H9 (cell line): Measurements from ENCODE around the gene MBNL1. TPM values are rescaled to one million over a fixed set of nuclear protein-coding genes. Genes with fewer than 3 reads are reported as not detected.
A peak's percentile ranks its signal among the peaks of the same experiment; 100 is the strongest.

Experiments
- DNase-seq: peaks from one replicate; pipeline ENCODE4 v3.0.0-alpha.2; 2017
- H2AFZ ChIP-seq: one replicate; pipeline ENCODE4 v1.6.1; 2013; ENCODE audit warnings: mild to moderate bottlenecking, low read length, control low read depth, moderate library complexity
- H2AK5ac ChIP-seq: 2 replicates; pipeline ENCODE4 v1.6.1; 2013; ENCODE audit warnings: low read length, control low read depth, mixed read lengths; ENCODE audit not compliant: insufficient read length
- H2BK120ac ChIP-seq: one replicate; pipeline ENCODE4 v1.6.1; 2013; ENCODE audit warnings: low read depth, mild to moderate bottlenecking, low read length, control low read depth, inconsistent platforms; ENCODE audit not compliant: poor library complexity, severe bottlenecking
- H2BK12ac ChIP-seq: 2 replicates; pipeline ENCODE4 v1.6.1; 2013; ENCODE audit warnings: low read length, control low read depth, mixed read lengths, low read depth; ENCODE audit not compliant: insufficient read length
- H2BK15ac ChIP-seq: 2 replicates; pipeline ENCODE4 v1.6.1; 2013; ENCODE audit warnings: low read depth, low read length, control low read depth
- H2BK20ac ChIP-seq: one replicate; pipeline ENCODE4 v1.6.1; 2013; ENCODE audit warnings: low read depth, mild to moderate bottlenecking, low read length, control low read depth, inconsistent platforms; ENCODE audit not compliant: poor library complexity, severe bottlenecking
- H2BK5ac ChIP-seq: 2 replicates; pipeline ENCODE4 v1.6.1; 2013; ENCODE audit warnings: low read length, control low read depth, mixed read lengths; ENCODE audit not compliant: insufficient read length
- H3K14ac ChIP-seq: 2 replicates; pipeline ENCODE4 v1.6.1; 2013; ENCODE audit warnings: low read length, control low read depth; ENCODE audit not compliant: insufficient read depth
- H3K18ac ChIP-seq: 2 replicates; pipeline ENCODE4 v1.6.1; 2013; ENCODE audit warnings: low read depth, mild to moderate bottlenecking, mixed read lengths, low read length, control low read depth; ENCODE audit not compliant: insufficient read length
- H3K23ac ChIP-seq: 2 replicates; pipeline ENCODE4 v1.6.1; 2013; ENCODE audit warnings: low read length, control low read depth, mixed read lengths, low read depth; ENCODE audit not compliant: insufficient read length
- H3K23me2 ChIP-seq: 2 replicates; pipeline ENCODE4 v1.6.1; 2013; ENCODE audit warnings: low read depth, mild to moderate bottlenecking, mixed read lengths, low read length, control low read depth; ENCODE audit not compliant: insufficient read length, poor library complexity, severe bottlenecking
- H3K27ac ChIP-seq: 2 replicates; pipeline ENCODE4 v1.5.1; 2013; ENCODE audit warnings: low read length, control low read depth, mixed read lengths, low read depth; ENCODE audit not compliant: insufficient read length
- H3K27me3 ChIP-seq: 2 replicates; pipeline ENCODE4 v1.6.1; 2013; ENCODE audit warnings: low read length, control low read depth, inconsistent platforms; ENCODE audit not compliant: insufficient read depth
- H3K4ac ChIP-seq: 2 replicates; pipeline ENCODE4 v1.6.1; 2013; ENCODE audit warnings: low read depth, mild to moderate bottlenecking, control low read depth, inconsistent platforms, low read length, moderate library complexity
- H3K4me1 ChIP-seq: 2 replicates; pipeline ENCODE4 v1.6.1; 2013; ENCODE audit warnings: low read length, control low read depth, inconsistent platforms; ENCODE audit not compliant: insufficient read depth
- H3K4me2 ChIP-seq: 2 replicates; pipeline ENCODE4 v1.6.1; 2013; ENCODE audit warnings: low read length, control low read depth, mixed read lengths; ENCODE audit not compliant: insufficient read length, insufficient read depth
- H3K56ac ChIP-seq: 2 replicates; pipeline ENCODE4 v1.6.1; 2013; ENCODE audit warnings: low read depth, mild to moderate bottlenecking, mixed read lengths, low read length, control low read depth; ENCODE audit not compliant: insufficient read length
- H3K79me1 ChIP-seq: 2 replicates; pipeline ENCODE4 v1.6.1; 2013; ENCODE audit warnings: low read depth, mild to moderate bottlenecking, moderate library complexity, low read length, control low read depth, inconsistent platforms; ENCODE audit not compliant: insufficient read depth, poor library complexity, severe bottlenecking
- H3K79me2 ChIP-seq: 2 replicates; pipeline ENCODE4 v1.6.1; 2013; ENCODE audit warnings: low read length, control low read depth, inconsistent platforms; ENCODE audit not compliant: insufficient read depth
- H3K9ac ChIP-seq: 2 replicates; pipeline ENCODE4 v1.6.1; 2013; ENCODE audit warnings: low read length, control low read depth, mixed read lengths; ENCODE audit not compliant: insufficient read length; ENCODE audit errors: extremely low read depth
- H3K9me3 ChIP-seq: one replicate; pipeline ENCODE4 v1.6.1; 2013; ENCODE audit warnings: low read depth, low read length, inconsistent platforms; ENCODE audit not compliant: control insufficient read depth
- H3T11ph ChIP-seq: one replicate; pipeline ENCODE4 v1.6.1; 2013; ENCODE audit warnings: mild to moderate bottlenecking, low read length, control low read depth, inconsistent platforms
- H4K20me1 ChIP-seq: one replicate; pipeline ENCODE4 v1.6.1; 2013; ENCODE audit not compliant: control insufficient read depth, insufficient read length, insufficient read depth
- H4K5ac ChIP-seq: 2 replicates; pipeline ENCODE4 v1.6.1; 2013; ENCODE audit warnings: low read depth, mild to moderate bottlenecking, mixed read lengths, low read length, control low read depth; ENCODE audit not compliant: insufficient read length
- H4K8ac ChIP-seq: replicated peaks from 2 replicates; pipeline ENCODE4 v1.6.1; 2013; ENCODE audit warnings: low read length, control low read depth, mixed read lengths, low read depth; ENCODE audit not compliant: insufficient read length
- H4K91ac ChIP-seq: 2 replicates; pipeline ENCODE4 v1.6.1; 2013; ENCODE audit warnings: low read depth, mild to moderate bottlenecking, moderate library complexity, mixed read lengths, low read length, control low read depth; ENCODE audit not compliant: insufficient read length
- H3K27ac Mint-ChIP-seq, 3 experiments: 2 replicates in 2 of 3; 3 replicates in 1 of 3; pipeline ENCODE4 v1.8.0; 2020 to 2021; ENCODE audit warnings: mixed read lengths in 3 of 3, mild to moderate bottlenecking in 1 of 3, moderate library complexity in 1 of 3
- H3K27me3 Mint-ChIP-seq: 2 replicates; pipeline ENCODE4 v1.8.0; 2021; ENCODE audit warnings: low read depth, mild to moderate bottlenecking, moderate library complexity, mixed read lengths
- H3K36me3 Mint-ChIP-seq, 3 experiments: 2 replicates in 2 of 3; 3 replicates in 1 of 3; pipeline ENCODE4 v1.8.0; 2020 to 2021; ENCODE audit warnings: low read depth in 3 of 3, mixed read lengths in 3 of 3; ENCODE audit not compliant: insufficient read depth in 1 of 3
- H3K4me1 Mint-ChIP-seq, 2 experiments: 2 replicates each; pipeline ENCODE4 v1.8.0; 2020; ENCODE audit warnings: mixed read lengths in 2 of 2
- H3K4me3 Mint-ChIP-seq, 2 experiments: 2 replicates in 1 of 2; 3 replicates in 1 of 2; pipeline ENCODE4 v1.8.0; 2020 to 2021; ENCODE audit warnings: mild to moderate bottlenecking in 2 of 2, mixed read lengths in 2 of 2, moderate library complexity in 1 of 2
- H3K9me3 Mint-ChIP-seq, 2 experiments: 2 replicates in 1 of 2; 3 replicates in 1 of 2; pipeline ENCODE4 v1.8.0; 2020; ENCODE audit warnings: mild to moderate bottlenecking in 2 of 2, mixed read lengths in 2 of 2, moderate library complexity in 1 of 2
- WGBS: extraction: QIAGEN DNeasy Blood & Tissue Kit; methylation state at CpG from one replicate; pipeline ENCODE4 v1.1.7; 2013; ENCODE audit warnings: missing lambda C conversion rate, low lambda C conversion rate, mixed read lengths; ENCODE audit not compliant: insufficient read length; ENCODE audit errors: extremely low coverage; 5-methylcytosine and 5-hydroxymethylcytosine counted together
- total RNA-seq: library from RNA; stranded (reverse); gene quantifications from 2 replicates; pipeline ENCODE4 v1.2.1, GENCODE V29; 2021
- TF ChIP-seq, protein P1 (sequence below): fragments of 200-600 bp; sonication (generic); conservative IDR thresholded peaks from 3 replicates; pipeline ENCODE4 v1.8.0; 2021; ENCODE audit warnings: antibody characterized with exemption, mild to moderate bottlenecking

MBNL1 gene
- total RNA-seq, 1 experiment from 2014 or later, result 14.9 TPM

- H4K20me1 ChIP-seq, result no peaks in the 10 kb centered on the region
- H3K4me2 ChIP-seq, result no peak overlapping the region
- no peaks in the 10 kb centered on the region; the same call in 1 of the 2 replicates for H3K79me2 ChIP-seq
- Mint-ChIP-seq H3K36me3 (peaks cover 5 to 8% (median 7%) of the 10 kb centered on the region in 3 experiments), H3K27me3 (no peaks in the 10 kb centered on the region), H3K27ac (peak overlapping the region in 1 of 3 experiments; percentile 52; a peak in 1 of 7 replicates), H3K4me3 (no peak overlapping the region), H3K9me3 (peaks cover 3 to 6% of the 10 kb centered on the region in 2 experiments; a peak in 3 of 5 replicates), H3K4me1 (peaks cover 17 to 21% of the 10 kb centered on the region in 2 experiments)
- no peak overlapping the region for H3K18ac ChIP-seq
- H3K23me2 ChIP-seq, result no peaks in the 10 kb centered on the region
- no peak overlapping the region for H2BK12ac ChIP-seq
- no CpG with 5 or more reads among the region's 2 CpGs for WGBS
- DNase-seq, result no peak
- no peak overlapping the region for H4K8ac ChIP-seq
- H2BK20ac ChIP-seq, result no peak overlapping the region
- TF ChIP-seq, protein P1, sequence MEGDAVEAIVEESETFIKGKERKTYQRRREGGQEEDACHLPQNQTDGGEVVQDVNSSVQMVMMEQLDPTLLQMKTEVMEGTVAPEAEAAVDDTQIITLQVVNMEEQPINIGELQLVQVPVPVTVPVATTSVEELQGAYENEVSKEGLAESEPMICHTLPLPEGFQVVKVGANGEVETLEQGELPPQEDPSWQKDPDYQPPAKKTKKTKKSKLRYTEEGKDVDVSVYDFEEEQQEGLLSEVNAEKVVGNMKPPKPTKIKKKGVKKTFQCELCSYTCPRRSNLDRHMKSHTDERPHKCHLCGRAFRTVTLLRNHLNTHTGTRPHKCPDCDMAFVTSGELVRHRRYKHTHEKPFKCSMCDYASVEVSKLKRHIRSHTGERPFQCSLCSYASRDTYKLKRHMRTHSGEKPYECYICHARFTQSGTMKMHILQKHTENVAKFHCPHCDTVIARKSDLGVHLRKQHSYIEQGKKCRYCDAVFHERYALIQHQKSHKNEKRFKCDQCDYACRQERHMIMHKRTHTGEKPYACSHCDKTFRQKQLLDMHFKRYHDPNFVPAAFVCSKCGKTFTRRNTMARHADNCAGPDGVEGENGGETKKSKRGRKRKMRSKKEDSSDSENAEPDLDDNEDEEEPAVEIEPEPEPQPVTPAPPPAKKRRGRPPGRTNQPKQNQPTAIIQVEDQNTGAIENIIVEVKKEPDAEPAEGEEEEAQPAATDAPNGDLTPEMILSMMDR, result no peak
- H3K23ac ChIP-seq, result no peak overlapping the region
- H3K79me1 ChIP-seq, result no peaks in the 10 kb centered on the region
- no peak overlapping the region for H3K4ac ChIP-seq
- H4K5ac ChIP-seq, result no peak overlapping the region
- no peak overlapping the region for H2AK5ac ChIP-seq
- no peak overlapping the region for H2BK5ac ChIP-seq
- H4K91ac ChIP-seq, result no peak overlapping the region
- H3K56ac ChIP-seq, result no peak overlapping the region
- no peak overlapping the region for H3K9ac ChIP-seq
- no peak overlapping the region for H2AFZ ChIP-seq
- H3K27me3 ChIP-seq, result no peaks in the 10 kb centered on the region
- H2BK15ac ChIP-seq, result no peak overlapping the region
- H3K14ac ChIP-seq, result no peak overlapping the region
- no peak overlapping the region for H2BK120ac ChIP-seq
- no peak overlapping the region for H3T11ph ChIP-seq
- H3K9me3 ChIP-seq, result no peaks in the 10 kb centered on the region
- no peak overlapping the region for H3K27ac ChIP-seq
- H3K4me1 ChIP-seq, result no peaks in the 10 kb centered on the region
These were observed 53.2 kb downstream of the MBNL1 start for GRCh38 chr3:152321955-152322377.
